ENCODE data around the gene RORC. TPM values are rescaled to one million over a fixed set of nuclear protein-coding genes. Genes with fewer than 3 reads are reported as not detected.

The RORC gene
- polyA plus RNA-seq, 4 donors: 1.0 to 1.2 (median 1.1) TPM

- DNase-seq (ENCODE audit: low read depth in 4 of 4, low spot score in 3 of 4): no peak
Measured at GRCh38 chr1:151849871-151850270, 18.3 kb upstream of the RORC start.

- DNase-seq (ENCODE audit: low read depth in 4 of 4, low spot score in 3 of 4): no peak
Measured at GRCh38 chr1:151849126-151849525, 17.5 kb upstream of the RORC start.

- DNase-seq (ENCODE audit: low read depth in 4 of 4, low spot score in 3 of 4): no peak
Measured at GRCh38 chr1:151847867-151848596, 16.4 kb upstream of the RORC start.

DNA sequence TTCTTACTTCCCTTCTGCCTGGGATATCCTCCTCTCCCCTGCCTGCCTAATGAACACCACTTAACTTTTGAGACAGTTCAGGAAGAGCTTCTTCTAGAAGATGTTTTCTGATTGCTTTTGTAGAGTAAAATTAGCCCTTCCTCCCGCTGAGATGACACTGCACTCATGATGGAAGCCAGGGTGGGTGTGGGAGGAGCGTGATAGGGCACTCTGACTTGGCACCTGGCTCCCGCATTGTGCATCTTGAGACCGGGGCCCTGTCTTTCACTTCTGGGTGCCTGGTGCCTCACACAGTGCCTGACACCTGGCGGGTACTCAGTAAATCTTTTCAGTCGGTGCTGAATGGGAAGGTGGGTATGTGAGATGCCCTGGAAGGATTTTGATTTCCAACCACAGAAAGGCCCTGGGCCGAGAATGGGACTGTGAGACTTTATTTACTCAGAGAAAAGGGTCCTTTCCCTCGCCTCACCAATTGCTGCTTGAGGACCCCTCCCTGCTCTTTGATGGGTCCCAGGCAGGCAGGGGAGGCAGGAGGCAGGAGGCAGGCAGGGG, 15.2 kb upstream of the RORC start:
- no peak for DNase-seq (ENCODE audit: low read depth in 4 of 4, low spot score in 3 of 4)

DNA sequence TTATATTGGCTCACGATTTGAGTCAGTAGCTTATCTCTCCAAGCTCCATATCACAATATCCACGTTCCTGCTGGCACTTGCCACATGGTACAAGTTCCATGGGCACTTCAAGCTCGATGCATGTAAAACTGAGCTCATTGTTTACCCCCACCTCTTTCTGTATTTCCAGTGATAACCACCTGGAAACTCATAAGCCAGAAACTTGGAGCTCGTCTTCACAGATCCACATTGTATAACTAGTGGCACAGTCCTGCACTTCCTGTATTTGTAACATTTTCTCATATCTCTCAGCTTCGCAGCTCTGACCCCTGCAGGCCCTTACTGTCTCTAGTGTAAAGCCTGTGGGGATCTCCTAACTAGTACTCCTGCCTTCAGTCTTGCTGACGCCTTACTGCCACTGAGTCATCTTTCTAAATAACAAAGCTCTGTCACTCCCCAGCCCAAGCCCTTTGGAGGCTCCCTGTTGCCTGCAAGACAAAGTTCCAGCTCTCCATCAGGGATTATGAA, 14.5 kb upstream of the RORC start:
- no peak for DNase-seq (ENCODE audit: low read depth in 4 of 4, low spot score in 3 of 4)

- DNase-seq (ENCODE audit: low read depth in 4 of 4, low spot score in 3 of 4): no peak
Measured at GRCh38 chr1:151843398-151843797, 11.8 kb upstream of the RORC start.

DNA sequence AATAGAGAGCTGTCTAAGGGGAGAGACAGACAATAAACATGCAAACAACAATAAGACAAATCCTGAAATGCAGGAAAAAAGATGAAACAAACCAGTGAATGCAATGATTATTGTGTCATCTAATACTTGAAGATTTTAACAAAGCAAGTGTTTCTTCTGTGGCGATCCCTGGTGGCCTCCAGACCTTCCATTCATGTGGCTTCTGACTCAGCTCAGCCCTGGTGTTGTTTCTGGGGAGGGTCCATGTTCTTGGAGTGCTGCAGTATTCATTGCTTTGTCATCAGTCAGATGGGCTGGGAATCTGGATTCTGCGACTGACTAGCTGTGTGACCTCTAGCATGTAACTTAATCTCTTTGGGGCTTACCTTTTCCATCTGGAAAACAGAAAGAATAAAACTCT, 9.5 kb upstream of the RORC start:
- no peak for DNase-seq (ENCODE audit: low read depth in 4 of 4, low spot score in 3 of 4)

- DNase-seq (ENCODE audit: low read depth in 4 of 4, low spot score in 3 of 4): no peak
Measured at GRCh38 chr1:151840421-151840820, 8.8 kb upstream of the RORC start.

- peak in 1 of 4 donors; percentile 35 for DNase-seq (ENCODE audit: low read depth in 4 of 4, low spot score in 3 of 4)
Measured at GRCh38 chr1:151839457-151840403, 8.1 kb upstream of the RORC start, which contains the start of gene C2CD4D. TSS of gene C2CD4D (minus strand) at chr1:151839820. CDS start at chr1:151838989, 831 bp downstream.

- DNase-seq (ENCODE audit: low read depth in 4 of 4, low spot score in 3 of 4): no peak
Measured at GRCh38 chr1:151839082-151839412, 7.4 kb upstream of the RORC start.

GRCh38 chr1:151838222-151839081, 6.8 kb upstream of the RORC start:
- DNase-seq (ENCODE audit: low read depth in 4 of 4, low spot score in 3 of 4): no peak

- no peak for DNase-seq (ENCODE audit: low read depth in 4 of 4, low spot score in 3 of 4)
Measured at GRCh38 chr1:151837884-151838221, 6.3 kb upstream of the RORC start.

DNA sequence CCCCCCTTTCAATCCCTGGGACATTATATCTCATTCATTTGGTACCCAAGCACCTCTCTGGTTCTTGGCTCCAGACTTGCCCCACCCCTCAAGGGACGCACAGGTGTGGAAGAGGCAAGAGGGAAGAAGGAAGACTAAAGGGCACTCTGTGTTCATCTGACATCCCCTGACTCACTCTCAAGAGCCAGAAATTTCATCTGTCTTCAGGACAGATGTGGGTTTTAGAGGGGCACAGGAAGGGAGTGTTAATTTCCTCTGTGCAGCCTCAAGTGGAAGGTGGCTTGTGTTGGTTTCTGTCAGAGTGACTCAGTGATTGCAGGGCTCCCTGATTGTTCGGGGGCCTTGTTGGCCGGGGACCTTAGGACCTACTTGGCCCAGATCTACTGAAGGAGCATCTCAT, 5.6 kb upstream of the RORC start:
- no peak for DNase-seq (ENCODE audit: low read depth in 4 of 4, low spot score in 3 of 4)

DNA sequence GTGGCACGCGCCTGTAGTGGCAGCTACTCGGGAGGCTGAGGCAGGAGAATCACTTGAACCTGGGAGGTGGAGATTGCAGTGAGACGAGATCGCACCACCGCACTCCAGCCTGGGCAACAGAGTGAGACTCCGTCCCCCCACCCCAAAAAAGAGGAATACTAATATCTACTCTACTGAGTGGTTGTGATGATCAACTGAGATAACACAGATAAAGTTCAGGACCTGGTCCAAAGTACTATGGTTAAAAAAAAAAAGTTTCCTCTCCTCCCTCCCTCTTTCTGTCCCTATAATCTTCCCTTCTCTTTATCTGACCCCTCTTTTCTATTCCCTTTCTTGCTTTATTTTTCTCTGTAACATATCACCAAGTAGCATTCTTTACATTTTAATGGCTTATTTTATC, 4.0 kb upstream of the RORC start:
- DNase-seq (ENCODE audit: low read depth in 4 of 4, low spot score in 3 of 4): no peak

DNA sequence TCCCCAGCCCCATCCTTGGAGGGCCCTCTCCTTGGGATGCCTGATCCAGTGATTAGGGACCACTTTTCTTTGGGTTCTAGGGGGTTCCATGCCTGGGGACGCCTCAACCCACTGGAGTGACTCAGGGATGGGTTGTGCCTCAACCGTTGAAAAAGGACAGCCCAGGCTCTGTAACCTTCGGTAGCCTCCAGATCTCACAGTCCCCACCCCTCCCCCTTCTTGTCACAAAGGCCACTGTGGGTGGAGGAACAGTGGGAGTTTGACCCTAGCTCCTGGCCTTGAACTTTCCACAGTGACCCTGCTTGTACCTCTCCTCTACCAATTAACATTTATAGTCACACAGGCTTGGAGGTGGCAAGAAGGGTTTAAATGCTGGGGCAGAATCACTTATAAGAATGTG, 2.6 kb upstream of the RORC start:
- DNase-seq (ENCODE audit: low read depth in 4 of 4, low spot score in 3 of 4): no peak

DNA sequence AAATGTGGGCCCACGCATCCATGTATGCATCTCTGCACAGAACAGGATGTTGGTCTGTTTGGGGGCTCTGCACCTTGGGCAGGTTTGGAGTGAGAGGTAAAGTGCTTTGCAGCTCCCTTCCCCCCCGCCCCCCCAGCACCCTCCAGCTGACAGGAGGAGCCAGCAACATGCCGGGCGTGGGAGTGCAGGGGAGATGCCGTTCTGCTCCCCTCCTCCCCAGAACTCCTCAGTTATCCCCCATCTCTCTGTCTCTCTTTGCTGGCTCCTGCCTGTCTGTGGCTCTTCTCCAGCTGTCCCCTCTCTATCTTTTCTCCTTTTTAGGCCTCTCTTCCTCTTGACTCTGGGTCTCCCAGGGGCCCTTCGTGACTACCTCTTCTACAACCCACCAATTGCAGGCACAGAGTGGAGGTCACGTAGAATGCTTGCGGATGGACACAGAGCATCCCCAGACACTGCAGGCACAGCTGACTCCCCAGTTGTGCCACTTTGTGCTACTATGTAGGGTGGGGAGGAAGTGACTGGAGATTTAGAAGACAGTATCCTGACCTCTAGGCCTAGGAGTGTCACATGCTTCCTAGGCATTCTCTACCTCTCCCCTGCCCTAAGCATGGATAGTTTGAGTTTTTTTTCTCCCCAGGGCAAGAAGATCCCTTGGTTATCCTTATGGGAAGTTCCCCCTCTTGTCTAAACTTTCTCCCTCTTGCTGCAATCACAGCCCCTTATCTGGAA, 1.7 kb upstream of the RORC start:
- DNase-seq (ENCODE audit: low read depth in 4 of 4, low spot score in 3 of 4): no peak

DNA sequence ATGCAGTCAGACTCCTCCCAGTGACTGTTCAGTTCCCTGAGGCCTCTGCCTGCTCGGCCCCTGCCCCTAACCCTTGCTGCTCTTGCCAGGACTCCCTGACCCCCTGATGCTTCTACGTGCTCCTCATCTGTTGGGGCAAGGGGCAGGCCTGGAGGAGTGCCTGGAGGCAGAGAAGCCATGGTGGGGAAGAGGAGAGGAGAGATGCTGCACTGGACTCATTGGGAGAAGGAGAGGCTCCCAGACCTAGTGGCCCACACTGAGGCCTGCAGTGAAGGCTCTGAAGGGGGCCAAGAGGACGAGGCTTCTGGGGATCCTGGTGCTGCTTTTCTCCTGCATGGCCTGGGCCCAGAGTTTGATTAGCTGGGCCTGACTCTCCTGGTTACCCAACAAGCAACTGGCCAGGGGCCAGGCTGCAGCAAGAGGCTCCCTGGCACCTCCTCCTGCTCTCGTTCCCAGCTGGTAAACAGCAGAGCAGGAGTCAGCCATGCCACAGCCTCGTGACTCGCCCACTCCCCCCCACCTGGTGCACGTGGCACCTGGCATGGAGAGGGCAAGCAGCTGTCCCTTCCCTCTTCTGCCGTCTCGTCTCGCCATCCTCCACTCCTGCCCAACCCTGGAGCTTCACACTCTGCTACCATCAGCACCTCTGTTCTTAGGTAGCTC, 847 bp upstream of the RORC start:
- no peak for DNase-seq (ENCODE audit: low read depth in 4 of 4, low spot score in 3 of 4)

DNA sequence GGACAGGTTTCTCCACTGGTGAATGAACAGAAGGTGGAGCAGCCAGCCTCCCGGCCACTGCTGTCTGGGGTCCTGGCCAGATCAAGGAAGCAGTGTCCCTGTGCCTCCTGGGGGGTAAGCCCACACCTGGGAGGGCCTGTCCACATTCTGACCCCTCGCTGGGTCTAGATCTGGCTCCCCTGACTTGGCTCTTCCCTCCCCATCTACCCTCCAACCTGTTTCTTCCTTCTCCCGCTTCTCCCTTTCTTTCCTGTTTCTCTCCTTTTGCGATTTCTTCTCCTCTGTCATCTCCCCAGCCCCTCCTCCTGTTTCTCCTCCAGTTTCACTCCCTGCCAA, 378 bp downstream of the RORC start:
- DNase-seq (ENCODE audit: low read depth in 4 of 4, low spot score in 3 of 4): no peak

- no peak for DNase-seq (ENCODE audit: low read depth in 4 of 4, low spot score in 3 of 4)
Measured at GRCh38 chr1:151830055-151830454, 1.5 kb downstream of the RORC start.

Data from right renal pelvis (tissue), 4 donors.